GM21447 (cell line): ENCODE data around the gene HIVEP3.

Experiments
- ATAC-seq: cut with Tn5 transposase; IDR thresholded peaks from one replicate; pipeline ENCODE4 v1.9.1; 2021; ENCODE audit not compliant: unreplicated experiment

Gene HIVEP3

GRCh38 chr1:41494351-41495209 is 424.1 kb downstream of the HIVEP3 start:
- no peak for ATAC-seq

- no peak for ATAC-seq
These were observed 424.9 kb downstream of the HIVEP3 start for GRCh38 chr1:41493626-41494350.

- ATAC-seq: no peak
These were observed 425.6 kb downstream of the HIVEP3 start for GRCh38 chr1:41493117-41493536.

- ATAC-seq: no peak
These were observed 426.3 kb downstream of the HIVEP3 start for GRCh38 chr1:41492341-41492848.

GRCh38 chr1:41490911-41491310 is 427.8 kb downstream of the HIVEP3 start:
- no peak for ATAC-seq

- ATAC-seq: no peak
These were observed 429.2 kb downstream of the HIVEP3 start for GRCh38 chr1:41489561-41489960.

- ATAC-seq: no peak
These were observed 430.4 kb downstream of the HIVEP3 start for GRCh38 chr1:41488040-41488951.

- ATAC-seq: no peak
These were observed 431.3 kb downstream of the HIVEP3 start for GRCh38 chr1:41487126-41488039.

GRCh38 chr1:41486371-41487125 is 432.2 kb downstream of the HIVEP3 start:
- ATAC-seq: no peak

GRCh38 chr1:41486053-41486370 is 432.7 kb downstream of the HIVEP3 start:
- ATAC-seq: no peak

- ATAC-seq: no peak
These were observed 433.1 kb downstream of the HIVEP3 start for GRCh38 chr1:41485605-41486004.

- ATAC-seq: no peak
These were observed 434.1 kb downstream of the HIVEP3 start, which contains the start of gene EDN2 for GRCh38 chr1:41484402-41485241. EDN2 (minus strand) TSS chr1:41484683; CDS start chr1:41484601, 82 bp downstream.

- no peak for ATAC-seq
These were observed 434.7 kb downstream of the HIVEP3 start for GRCh38 chr1:41483960-41484401.

- no peak for ATAC-seq
These were observed 435.5 kb downstream of the HIVEP3 start for GRCh38 chr1:41483001-41483850.

GRCh38 chr1:41482001-41482765 is 436.5 kb downstream of the HIVEP3 start:
- ATAC-seq: no peak

GRCh38 chr1:41481109-41481775 is 437.5 kb downstream of the HIVEP3 start:
- ATAC-seq: no peak
